Motor neuron (in vitro differentiated cells): Measurements from ENCODE around the gene IGF1R. TPM values are rescaled to one million over a fixed set of nuclear protein-coding genes. Genes with fewer than 3 reads are reported as not detected.

ENCODE experiments used
- ATAC-seq, 8 experiments: fragments of 200-7000 bp; cut with Tn5 transposase; replicated peaks in 6 of 8; 2 replicates each; pipeline ENCODE4 v1.8.0; 2021; ENCODE audit warnings: mild to moderate bottlenecking in 8 of 8, moderate library complexity in 8 of 8
- H3K27ac ChIP-seq, 2 donors: fragments of 250-450 bp; sonication (Bioruptor Pico); 2 replicates each; pipeline ENCODE4 v1.9.0; 2021; ENCODE audit warnings: antibody characterized with exemption in 2 of 2, mild to moderate bottlenecking in 2 of 2, moderate library complexity in 1 of 2
- H3K4me1 ChIP-seq, 2 donors: fragments of 250-450 bp; sonication (Bioruptor Pico); replicated peaks in 1 of 2; 2 replicates each; pipeline ENCODE4 v1.6.1; 2021; ENCODE audit warnings: antibody characterized with exemption in 2 of 2, mild to moderate bottlenecking in 2 of 2, moderate library complexity in 1 of 2
- H3K4me3 ChIP-seq, 5 donors: fragments of 250-450 bp; sonication (Bioruptor Pico); 2 replicates each; pipeline ENCODE4 v1.9.0; 2021; ENCODE audit warnings: antibody characterized with exemption in 5 of 5, mild to moderate bottlenecking in 5 of 5, moderate library complexity in 4 of 5
- WGBS, 10 experiments: fragments of 450-650 bp; shearing (Covaris generic); methylation state at CpG; one replicate each; pipeline ENCODE4 v1.0.0; 2022; 5-methylcytosine and 5-hydroxymethylcytosine counted together
- in situ Hi-C, 9 experiments: fragments of 400-800 bp; cut with MboI; loops; one replicate each; pipeline ENCODE4 v1.15.0; 2021; ENCODE audit warnings: low sequenced_read_pairs in 9 of 9, low pct_unique_long_range_greater_than_20kb in 2 of 9; ENCODE audit not compliant: unreplicated experiment in 9 of 9
- total RNA-seq, 8 experiments: library from RNA; unstranded; fragments of 300-600 nt; gene quantifications; 2 replicates each; pipeline versions ENCODE4 v1.2.3 to v1.2.4, GENCODE V29; 2022

IGF1R gene
- total RNA-seq, 8 experiments from 2014 or later: 12.5 to 43.5 (median 26.1) TPM

DNA sequence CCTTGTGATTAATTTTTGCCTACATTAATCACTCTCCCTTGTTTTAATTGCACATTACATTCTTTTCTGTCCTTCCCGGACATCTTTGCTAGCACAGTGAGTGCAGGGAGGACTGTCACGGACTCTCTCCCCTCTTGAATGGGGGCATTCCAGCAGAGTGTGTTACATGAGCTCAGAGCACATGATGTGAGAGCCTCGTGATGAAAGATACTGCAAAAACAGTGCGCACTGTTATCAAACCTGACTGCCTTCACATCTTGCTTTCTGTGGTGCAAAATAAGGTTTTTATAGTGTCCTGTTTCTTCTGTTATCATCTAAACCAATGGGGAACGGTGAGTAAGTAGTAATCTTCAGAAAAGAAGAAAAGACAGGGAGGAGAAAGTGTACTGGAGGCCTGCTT is 191.7 kb downstream of the IGF1R start:
- in situ Hi-C loops: no loop called here
- Histone ChIP-seq H3K4me1 (peaks cover 12 to 14% of the 10 kb centered on the region in 2 donors), H3K4me3 (no peak overlapping the region), H3K27ac (no peak overlapping the region)
- peak in 1 of 8 experiments; percentile 50 for ATAC-seq
- 37 to 100% (median 86%) methylated on average over 2 to 5 of the region's 5 CpGs; no CpG with 5 or more reads in 1 of the 10 experiments for WGBS, 10 experiments

DNA sequence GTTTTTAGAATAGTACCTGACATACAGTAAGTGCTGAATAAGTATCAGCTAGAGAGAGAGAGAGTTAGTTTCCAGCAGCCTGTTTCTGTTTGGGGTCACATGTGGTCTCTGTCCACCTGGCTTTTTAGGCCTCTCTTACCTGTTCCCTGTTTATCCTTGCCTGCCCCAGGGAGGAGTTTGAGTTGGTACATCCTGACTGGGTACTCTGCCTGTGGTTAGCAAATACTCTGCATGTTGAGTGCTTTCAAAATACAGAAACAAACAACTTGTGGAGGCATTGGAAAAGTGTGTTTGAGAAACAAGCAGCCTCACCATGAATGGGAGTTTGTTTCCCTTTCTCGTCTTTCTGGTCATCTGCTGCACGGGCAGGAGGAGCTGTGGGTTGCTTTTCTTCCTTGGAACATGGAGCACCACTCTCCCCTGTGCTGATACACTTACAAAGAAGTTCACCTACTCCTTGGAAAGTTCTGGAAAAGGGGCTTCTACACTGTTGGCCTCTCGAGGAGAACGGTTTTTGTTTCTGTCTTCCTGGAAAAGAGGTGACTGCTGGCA is 193.2 kb downstream of the IGF1R start:
- 50 to 100% (median 79%) methylated on average over 1 to 4 of the region's 4 CpGs; no CpG with 5 or more reads in 2 of the 10 experiments for whole genome bisulfite sequencing, 10 experiments
- H3K4me3 ChIP-seq: no peak overlapping the region
- H3K4me1 ChIP-seq: peaks cover 13 to 14% of the 10 kb centered on the region in 2 donors
- no peak overlapping the region for H3K27ac ChIP-seq
- ATAC-seq: no peak
- in situ Hi-C loops: no loop called here

DNA sequence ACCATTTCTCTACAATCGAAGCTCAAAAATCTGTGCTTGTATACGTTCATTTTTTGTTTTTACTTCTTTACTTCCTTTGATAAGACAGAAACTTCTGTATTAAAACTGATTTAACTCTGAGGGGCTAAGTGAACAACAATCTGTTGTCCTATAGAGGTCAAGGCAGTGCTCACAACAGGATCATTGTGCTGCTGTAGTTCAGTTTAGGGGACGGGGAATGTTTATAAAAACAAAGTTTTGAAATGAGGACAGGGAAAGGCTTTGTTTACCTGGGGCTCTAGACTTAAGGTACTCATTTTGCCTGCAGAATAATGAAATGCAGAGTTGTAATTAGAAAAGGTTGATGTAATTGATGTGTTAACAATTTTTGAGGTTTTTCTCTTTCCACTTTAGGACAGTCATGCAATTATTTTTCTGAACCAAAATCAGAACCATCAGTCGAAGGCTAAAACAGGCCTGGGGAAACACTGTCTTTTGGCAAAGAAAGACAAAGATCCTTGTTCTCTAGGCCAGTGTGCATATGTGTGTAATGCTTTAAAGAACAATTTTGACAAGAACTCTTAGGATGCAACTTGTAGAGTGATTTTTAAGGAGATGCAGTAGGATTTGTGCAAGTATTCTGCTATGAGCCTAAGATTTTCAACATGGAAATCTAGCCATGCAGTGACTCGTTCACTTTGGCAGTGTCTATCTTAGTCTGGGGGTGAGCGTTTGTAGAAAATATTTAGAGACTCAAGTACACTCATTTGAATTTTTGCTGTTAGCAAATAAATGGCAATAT is 194.0 kb downstream of the IGF1R start:
- Histone ChIP-seq H3K4me1 (peaks cover 13 to 14% of the 10 kb centered on the region in 2 donors), H3K4me3 (no peak overlapping the region), H3K27ac (no peak overlapping the region)
- in situ Hi-C loops: no loop called here
- ATAC-seq: no peak
- WGBS, 10 experiments: 29 to 93% (median 73%) methylated on average over 3 to 5 of the region's 6 CpGs

DNA sequence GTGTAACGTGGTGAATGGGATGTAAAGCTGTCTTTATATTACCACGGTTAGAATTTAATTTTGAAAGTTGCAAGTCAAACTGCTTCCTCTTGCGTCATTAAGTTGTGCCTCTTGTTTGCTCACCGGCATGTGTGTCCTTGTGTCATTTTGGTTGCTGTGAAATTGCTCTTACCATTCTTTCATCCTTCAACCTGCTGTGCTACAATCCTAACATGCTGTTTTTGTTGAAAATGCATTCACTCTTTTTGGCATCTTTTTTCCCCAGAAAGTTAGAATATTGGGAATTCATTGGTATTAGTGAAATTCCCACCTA is 194.6 kb downstream of the IGF1R start:
- H3K4me3 ChIP-seq: no peak overlapping the region
- no peak for ATAC-seq
- peaks cover 13 to 14% of the 10 kb centered on the region in 2 donors for H3K4me1 ChIP-seq
- H3K27ac ChIP-seq: no peak overlapping the region
- in situ Hi-C loops: no loop called here
- 42 to 80% (median 69%) methylated on average over 1 to 4 of the region's 4 CpGs for WGBS, 10 experiments

DNA sequence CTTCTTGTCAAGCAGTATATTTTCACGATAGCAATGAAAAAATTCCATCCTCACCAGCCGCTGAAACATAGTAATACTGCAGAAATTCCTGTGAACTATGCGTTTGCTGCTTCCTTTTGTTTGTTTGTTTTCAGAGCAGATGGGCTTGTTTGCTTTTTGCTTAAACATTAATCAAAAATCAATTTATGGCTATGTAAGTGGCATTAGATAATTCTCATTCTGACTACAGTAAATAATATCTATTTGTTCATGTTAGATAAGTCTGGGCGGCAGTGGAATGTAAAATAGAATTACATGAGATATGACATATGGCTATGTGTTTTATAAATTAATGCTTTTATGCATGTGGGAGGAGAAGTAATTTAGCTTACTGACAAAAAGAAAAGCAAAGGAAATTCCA is 195.5 kb downstream of the IGF1R start:
- Histone ChIP-seq H3K4me1 (peaks cover 5 to 9% of the 10 kb centered on the region in 2 donors), H3K27ac (no peak overlapping the region), H3K4me3 (no peak overlapping the region)
- in situ Hi-C loops: no loop called here
- 67 to 100% (median 86%) methylated on average over 1 to 4 of the region's 4 CpGs for WGBS, 10 experiments
- ATAC-seq: no peak

DNA sequence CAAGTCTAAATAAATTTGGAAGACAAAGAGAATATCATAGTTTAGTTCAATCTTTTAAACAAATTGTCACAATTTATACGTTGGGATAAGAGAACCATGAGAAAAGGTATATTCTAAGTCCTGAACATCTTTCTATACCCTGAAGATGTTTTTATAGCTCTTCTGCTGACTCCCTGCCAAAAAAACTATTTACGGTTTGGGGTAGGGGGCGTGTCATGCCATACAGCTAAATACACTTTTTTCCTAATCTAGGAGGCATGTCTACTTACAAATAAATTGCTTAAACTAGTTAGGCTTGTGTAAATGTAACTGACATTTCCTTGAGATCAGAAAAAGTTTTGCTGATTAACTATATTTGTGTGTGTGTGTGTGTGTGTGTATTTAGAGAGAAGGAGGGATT is 195.9 kb downstream of the IGF1R start:
- no peak for ATAC-seq
- Histone ChIP-seq H3K4me1 (peaks cover 4 to 6% of the 10 kb centered on the region in 2 donors), H3K4me3 (no peak overlapping the region), H3K27ac (no peak overlapping the region)
- in situ Hi-C loops: no loop called here
- WGBS, 10 experiments: 61 to 95% (median 75%) methylated on average over 2 to 3 of the region's 3 CpGs

DNA sequence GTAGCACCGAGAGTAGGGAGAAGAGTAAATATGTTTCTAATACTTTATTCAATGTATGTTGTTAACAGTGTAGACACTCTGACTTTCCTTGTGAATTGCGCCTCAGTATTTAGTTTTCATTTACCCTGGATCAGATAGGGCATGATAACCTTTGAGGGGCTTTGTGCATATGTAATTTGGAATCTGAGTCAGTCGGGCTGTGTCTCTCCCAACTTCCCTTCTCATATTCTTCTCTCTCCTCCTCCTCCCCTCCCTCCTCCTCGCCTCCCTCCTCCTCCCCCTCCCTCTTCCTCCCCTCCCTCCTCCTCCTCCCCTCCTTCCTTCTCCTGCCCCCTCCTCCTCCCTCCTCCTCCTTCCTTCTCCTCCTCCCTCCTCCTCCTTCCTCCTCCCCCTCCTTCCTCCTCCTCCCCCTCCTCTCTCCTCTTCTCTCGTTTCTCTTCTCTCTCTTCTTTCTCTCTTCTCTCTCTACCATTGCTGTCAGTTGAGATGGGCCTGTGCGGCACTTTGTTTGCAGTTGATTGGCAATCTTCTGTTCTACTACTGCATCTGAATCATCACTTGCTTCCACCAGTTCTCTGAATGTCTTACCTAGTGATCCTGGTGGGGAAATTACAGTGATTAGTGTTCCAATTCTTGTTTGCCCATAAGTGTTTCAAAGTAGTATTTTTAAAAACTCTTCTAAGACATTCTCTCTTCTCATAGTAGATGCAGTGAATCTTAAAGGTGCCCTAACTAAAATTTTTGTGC is 197.0 kb downstream of the IGF1R start:
- 0 to 83% (median 71%) methylated on average over 1 of the region's 6 CpGs; no CpG with 5 or more reads in 7 of the 10 experiments for WGBS, 10 experiments
- ATAC-seq: peak in 3 of 8 experiments; percentile 24 to 44 (median 32)
- Histone ChIP-seq H3K4me3 (no peak overlapping the region), H3K27ac (no peak overlapping the region), H3K4me1 (peaks cover 5 to 6% of the 10 kb centered on the region in 2 donors)
- in situ Hi-C loops: no loop called here

DNA sequence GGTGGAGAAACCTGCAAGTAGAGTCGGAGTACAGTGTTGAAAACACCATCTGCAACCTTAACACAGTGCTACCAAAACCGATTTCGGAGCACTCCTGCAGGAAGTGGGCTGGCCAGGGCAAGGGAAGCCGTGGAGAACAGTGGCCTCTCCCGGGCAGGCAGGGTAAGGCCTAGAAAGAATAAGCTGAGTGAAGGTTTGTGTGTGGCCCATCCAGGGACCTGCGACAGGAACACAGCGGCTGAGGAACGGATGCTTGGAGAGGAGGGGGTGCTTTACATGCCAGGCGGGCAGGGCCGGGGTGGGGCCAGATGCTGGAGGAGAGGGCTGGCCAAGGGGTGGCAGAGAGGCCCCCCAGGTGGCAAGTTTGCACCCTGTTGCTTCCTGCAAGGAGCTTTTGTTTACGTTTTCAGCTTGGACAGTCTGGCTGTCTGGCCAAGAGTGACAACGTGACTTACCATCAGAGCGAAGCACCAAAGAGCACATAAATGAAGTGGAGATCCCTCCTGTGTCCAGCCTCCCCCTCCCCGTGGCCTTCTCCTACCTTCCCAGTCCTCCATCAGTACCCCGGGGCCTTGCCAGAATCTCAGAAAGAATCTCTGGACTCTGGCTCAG is 202.7 kb downstream of the IGF1R start:
- peaks cover 33 to 36% of the 10 kb centered on the region in 2 donors for H3K4me1 ChIP-seq
- peak overlapping the region in 1 of 2 donors; percentile 54 for H3K27ac ChIP-seq
- WGBS, 10 experiments: 0 to 28% (median 19%) methylated on average over 1 to 7 of the region's 15 CpGs; no CpG with 5 or more reads in 6 of the 10 experiments
- peak; percentile 5 to 53 (median 44) for ATAC-seq
- in situ Hi-C loops: no loop called here
- peak overlapping the region in 3 of 5 donors; percentile 48 to 74 (median 60) for H3K4me3 ChIP-seq

DNA sequence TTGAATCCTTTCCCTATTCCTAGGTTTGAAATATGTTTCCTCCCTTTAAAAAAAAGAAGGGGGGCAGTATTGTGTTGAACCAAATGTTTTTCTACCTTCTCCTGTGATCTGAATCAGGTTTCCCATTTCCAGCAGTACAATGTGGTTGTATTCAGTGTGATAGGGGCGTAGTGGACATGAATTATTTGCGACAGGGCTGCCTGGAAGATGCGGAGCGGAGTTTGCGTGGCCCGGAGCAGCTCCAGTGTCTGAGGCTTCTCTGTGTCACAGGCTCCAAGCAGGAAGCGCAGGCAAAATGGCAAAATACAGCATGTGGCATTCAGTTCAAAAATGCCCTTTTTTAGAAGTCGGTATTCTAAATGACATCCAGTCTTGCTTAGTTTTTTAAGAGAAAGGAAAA is 204.8 kb downstream of the IGF1R start:
- 0 to 11% (median 0%) methylated on average over 1 to 7 of the region's 8 CpGs; no CpG with 5 or more reads in 1 of the 10 experiments for WGBS, 10 experiments
- peak; percentile 44 to 61 (median 55) for ATAC-seq
- Histone ChIP-seq H3K4me3 (peak overlapping the region; percentile 48 to 74 (median 60)), H3K27ac (peak overlapping the region; percentile 84 to 92), H3K4me1 (peaks cover 47 to 51% of the 10 kb centered on the region in 2 donors)
- in situ Hi-C loops: no loop called here

DNA sequence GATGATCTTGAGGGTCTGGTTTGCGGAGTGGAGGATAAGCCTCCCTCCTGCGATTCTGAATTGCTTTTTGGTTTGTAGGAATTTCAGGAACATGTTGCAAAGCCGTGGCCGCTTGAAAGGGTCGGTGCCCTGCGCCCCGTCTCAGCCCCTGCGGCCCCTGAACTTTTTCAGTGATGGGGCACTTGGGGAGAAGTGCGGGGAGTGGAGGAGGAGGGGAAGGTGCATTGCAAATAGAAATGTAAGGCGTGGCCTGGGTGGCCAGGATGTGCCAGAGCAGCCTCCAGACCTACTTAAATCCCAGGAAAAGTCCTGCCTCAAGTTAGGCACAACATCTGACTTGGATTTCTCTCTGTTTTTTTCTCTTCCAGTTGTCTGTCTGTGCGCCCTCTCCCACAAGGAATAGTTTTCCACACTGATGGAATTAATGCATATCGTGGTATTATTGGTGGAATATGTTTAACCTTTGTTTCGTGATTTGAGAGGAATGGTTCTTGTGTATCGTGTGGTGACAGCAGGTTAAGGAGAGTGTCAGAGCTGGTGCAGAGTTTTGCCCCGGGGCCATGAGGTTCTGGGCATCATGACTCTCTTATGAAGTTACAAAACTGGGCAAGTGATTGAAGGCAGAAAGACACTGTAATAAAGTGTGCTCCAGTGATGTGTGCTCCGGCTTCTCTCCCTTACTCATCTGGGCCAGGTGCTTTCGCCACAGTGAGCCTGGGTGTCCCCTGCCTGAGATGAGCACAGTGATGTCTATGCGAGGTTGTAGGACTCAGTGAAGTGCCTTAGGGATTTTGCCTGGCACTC is 205.5 kb downstream of the IGF1R start:
- Histone ChIP-seq H3K4me3 (peak overlapping the region; percentile 48 to 74 (median 60)), H3K27ac (peak overlapping the region; percentile 14 to 92), H3K4me1 (peaks cover 47 to 55% of the 10 kb centered on the region in 2 donors)
- ATAC-seq: peak in 3 of 8 experiments; percentile 11 to 25 (median 12)
- in situ Hi-C loops: no loop called here
- 7 to 100% (median 28%) methylated on average over 1 to 11 of the region's 18 CpGs; no CpG with 5 or more reads in 3 of the 10 experiments for WGBS, 10 experiments

DNA sequence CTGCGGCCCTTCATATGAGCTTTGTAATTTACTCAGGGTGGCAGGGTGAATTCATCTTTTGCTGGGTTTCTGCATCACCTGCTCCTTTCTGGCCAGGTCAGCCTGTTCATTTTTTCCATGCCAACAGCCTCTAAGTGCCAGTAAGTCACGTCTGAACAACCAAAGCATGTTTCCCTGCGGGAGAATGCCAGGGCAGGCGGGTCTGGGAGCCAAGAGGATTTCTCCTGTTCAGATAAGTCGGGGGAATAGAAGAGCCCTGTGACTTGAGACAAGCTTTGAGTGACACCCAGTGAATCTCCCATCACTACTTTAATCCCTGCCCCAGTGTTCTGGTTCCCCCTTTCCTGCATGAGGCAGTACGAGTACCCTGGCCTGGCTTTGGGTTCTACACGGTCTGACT is 206.2 kb downstream of the IGF1R start:
- ATAC-seq: no peak
- no peak overlapping the region for H3K4me3 ChIP-seq
- 40 to 100% (median 90%) methylated on average over 1 to 4 of the region's 7 CpGs; no CpG with 5 or more reads in 3 of the 10 experiments for WGBS, 10 experiments
- H3K4me1 ChIP-seq: peaks cover 47 to 55% of the 10 kb centered on the region in 2 donors
- H3K27ac ChIP-seq: no peak overlapping the region
- in situ Hi-C loops: no loop called here
